H1 (cell line): ENCODE measurements around the gene EYA4. TPM values are rescaled to one million over a fixed set of nuclear protein-coding genes. Genes with fewer than 3 reads are reported as not detected.

ENCODE experiments used
- CTCF ChIA-PET: fragments of 300-600 bp; sonication (Branson Sonifier 250); formaldehyde crosslinking; loops from one replicate; lab custom pipeline; 2021; ENCODE audit not compliant: partially characterized antibody; lab: Charles Lee
- POLR2A ChIA-PET: fragments of 300-600 bp; sonication (Branson Sonifier 250); formaldehyde crosslinking; loops from one replicate; lab custom pipeline; 2021; ENCODE audit warnings: inconsistent platforms; ENCODE audit not compliant: partially characterized antibody; lab: Charles Lee
- DNase-seq, 2 experiments: peaks; one replicate each; pipeline versions ENCODE4 v3.0.0 to v3.0.0-alpha.2; 2010 to 2022; ENCODE audit warnings: low spot score in 2 of 2, low read depth in 1 of 2, mixed read lengths in 1 of 2
- FAIRE-seq: peaks from 2 replicates; lab custom pipeline; 2011; peaks lifted over from hg19 to GRCh38; lab: Jason Lieb, UNC
- H2AFZ ChIP-seq: 2 replicates; pipeline ENCODE4 v1.8.1; 2012; ENCODE audit warnings: low read length, inconsistent platforms
- H2AK5ac ChIP-seq: 2 replicates; pipeline ENCODE4 v1.6.1; 2013; ENCODE audit warnings: low read depth, low read length
- H2BK120ac ChIP-seq: replicated peaks from 2 replicates; pipeline ENCODE3; 2013; ENCODE audit warnings: low read depth, low read length, inconsistent platforms
- H2BK12ac ChIP-seq: 2 replicates; pipeline ENCODE4 v1.6.1; 2013; ENCODE audit warnings: low read depth, low read length
- H2BK15ac ChIP-seq: 2 replicates; pipeline ENCODE4 v1.6.1; 2013; ENCODE audit warnings: low read length
- H2BK20ac ChIP-seq: 2 replicates; pipeline ENCODE4 v1.6.1; 2013; ENCODE audit warnings: low read length
- H2BK5ac ChIP-seq: 2 replicates; pipeline ENCODE4 v1.6.1; 2013; ENCODE audit warnings: low read depth, low read length
- H3K14ac ChIP-seq: 2 replicates; pipeline ENCODE4 v1.6.1; 2013; ENCODE audit warnings: inconsistent platforms; ENCODE audit not compliant: insufficient read length
- H3K18ac ChIP-seq: 2 replicates; pipeline ENCODE4 v1.6.1; 2013; ENCODE audit warnings: low read length; ENCODE audit errors: extremely low read depth
- H3K23ac ChIP-seq: 2 replicates; pipeline ENCODE4 v1.6.1; 2013; ENCODE audit warnings: inconsistent platforms; ENCODE audit not compliant: insufficient read length
- H3K23me2 ChIP-seq: 2 replicates; pipeline ENCODE4 v1.6.1; 2013; ENCODE audit warnings: low read depth, low read length
- H3K27ac ChIP-seq: 2 replicates; pipeline ENCODE4 v1.6.1; 2011; ENCODE audit warnings: low read depth, low read length, inconsistent platforms
- H3K27me3 ChIP-seq, 4 experiments: replicated peaks in 1 of 4; 1 replicate in 1 of 4; 2 replicates in 3 of 4; pipeline versions ENCODE4 v1.6.1 to v1.8.1; 2011 to 2013; ENCODE audit warnings: low read length in 3 of 4, mild to moderate bottlenecking in 3 of 4, inconsistent platforms in 2 of 4, mixed read lengths in 2 of 4, moderate library complexity in 1 of 4; ENCODE audit not compliant: control insufficient read depth in 3 of 4, insufficient read depth in 3 of 4; ENCODE audit errors: extremely low read depth in 1 of 4
- H3K36me3 ChIP-seq, 4 experiments: 2 replicates each; pipeline versions ENCODE4 v1.6.1 to v1.8.1; 2011 to 2013; ENCODE audit warnings: mild to moderate bottlenecking in 4 of 4, low read length in 3 of 4, moderate library complexity in 2 of 4, control low read depth in 1 of 4, inconsistent platforms in 1 of 4; ENCODE audit not compliant: insufficient read depth in 4 of 4, control insufficient read depth in 2 of 4
- H3K4ac ChIP-seq: replicated peaks from 2 replicates; pipeline ENCODE3; 2013; ENCODE audit warnings: low read length, low read depth, mixed read lengths, inconsistent platforms; ENCODE audit not compliant: insufficient read length
- H3K4me1 ChIP-seq, 4 experiments: replicated peaks in 1 of 4; 1 replicate in 1 of 4; 2 replicates in 3 of 4; pipeline versions ENCODE4 v1.6.1 to v1.8.1; 2011 to 2013; ENCODE audit warnings: low read length in 3 of 4, inconsistent platforms in 2 of 4, mixed read lengths in 1 of 4; ENCODE audit not compliant: insufficient read depth in 4 of 4, control insufficient read depth in 3 of 4
- H3K4me2 ChIP-seq, 2 experiments: 2 replicates each; pipeline versions ENCODE4 v1.6.1 to v1.8.1; 2011 to 2013; ENCODE audit warnings: low read depth in 2 of 2, low read length in 2 of 2, control low read depth in 1 of 2, inconsistent platforms in 1 of 2, mild to moderate bottlenecking in 1 of 2; ENCODE audit not compliant: insufficient read depth in 1 of 2
- H3K4me3 ChIP-seq, 4 experiments: fragments of 200-600, 300-600 bp in 1 of 4; sonication (generic), shearing (Covaris generic), sonication (Bioruptor Twin) in 1 of 4; 2 replicates each; pipeline versions ENCODE4 v1.5.1 to v1.8.1; 2011 to 2016; ENCODE audit warnings: low read length in 4 of 4, low read depth in 3 of 4, control low read depth in 2 of 4, inconsistent platforms in 2 of 4, mild to moderate bottlenecking in 2 of 4, mixed read lengths in 1 of 4, moderate library complexity in 1 of 4; ENCODE audit not compliant: insufficient read depth in 2 of 4; ENCODE audit errors: extremely low read depth in 1 of 4
- H3K56ac ChIP-seq: replicated peaks from 2 replicates; pipeline ENCODE3; 2013; ENCODE audit warnings: low read depth, mild to moderate bottlenecking, mixed read lengths, low read length, inconsistent platforms; ENCODE audit not compliant: insufficient read length
- H3K79me1 ChIP-seq: 2 replicates; pipeline ENCODE4 v1.6.1; 2013; ENCODE audit warnings: low read depth, low read length, control low read depth
- H3K79me2 ChIP-seq, 2 experiments: 2 replicates each; pipeline versions ENCODE4 v1.6.1 to v1.8.1; 2012 to 2013; ENCODE audit warnings: low read length in 2 of 2, mild to moderate bottlenecking in 2 of 2, inconsistent platforms in 1 of 2; ENCODE audit not compliant: insufficient read depth in 2 of 2, control insufficient read depth in 1 of 2
- H3K9ac ChIP-seq, 4 experiments: replicated peaks in 1 of 4; 1 replicate in 1 of 4; 2 replicates in 3 of 4; pipeline versions ENCODE4 v1.6.1 to v1.8.1; 2011 to 2013; ENCODE audit warnings: low read depth in 3 of 4, low read length in 3 of 4, control low read depth in 2 of 4, mild to moderate bottlenecking in 2 of 4, moderate library complexity in 2 of 4, inconsistent platforms in 1 of 4; ENCODE audit errors: extremely low read depth in 1 of 4
- H3K9me3 ChIP-seq, 2 experiments: 2 replicates each; pipeline versions ENCODE4 v1.6.1 to v1.8.1; 2012 to 2013; ENCODE audit warnings: mild to moderate bottlenecking in 2 of 2, moderate library complexity in 2 of 2, control low read depth in 1 of 2, inconsistent platforms in 1 of 2, low read depth in 1 of 2, low read length in 1 of 2, mixed read lengths in 1 of 2; ENCODE audit not compliant: insufficient read depth in 2 of 2
- H4K20me1 ChIP-seq, 2 experiments: replicated peaks in 1 of 2; 2 replicates each; pipeline versions ENCODE3 to v1.8.1; 2011 to 2013; ENCODE audit warnings: inconsistent platforms in 2 of 2, low read length in 2 of 2, mild to moderate bottlenecking in 1 of 2; ENCODE audit not compliant: insufficient read depth in 2 of 2, control insufficient read depth in 1 of 2
- H4K5ac ChIP-seq: 2 replicates; pipeline ENCODE4 v1.6.1; 2013; ENCODE audit warnings: low read length, low read depth, mixed read lengths, inconsistent platforms; ENCODE audit not compliant: insufficient read length
- H4K8ac ChIP-seq: 2 replicates; pipeline ENCODE4 v1.8.0; 2013; ENCODE audit warnings: mild to moderate bottlenecking, moderate library complexity, low read length, inconsistent platforms; ENCODE audit not compliant: insufficient read depth; ENCODE audit errors: extremely low read depth
- H4K91ac ChIP-seq: replicated peaks from 2 replicates; pipeline ENCODE3; 2013; ENCODE audit warnings: low read length, mixed read lengths, inconsistent platforms; ENCODE audit not compliant: insufficient read length
- POLR2A ChIP-seq, 2 experiments: IDR thresholded peaks; 1 replicate in 1 of 2; 2 replicates in 1 of 2; pipeline ENCODE4 v1.6.1; 2011; ENCODE audit warnings: low read depth in 2 of 2, low read length in 2 of 2, mild to moderate bottlenecking in 2 of 2; ENCODE audit errors: control extremely low read depth in 1 of 2
- RXRA ChIP-seq: IDR thresholded peaks from 2 replicates; pipeline ENCODE4 v1.6.1; 2011; ENCODE audit warnings: low read depth, mild to moderate bottlenecking, low read length, moderate library complexity; ENCODE audit not compliant: insufficient read depth
- WGBS, 2 experiments: shearing (Covaris generic) in 1 of 2; methylation state at CpG; one replicate each; pipeline versions ENCODE4 v1.1.6 to v1.1.7; 2013 to 2015; ENCODE audit warnings: low lambda C conversion rate in 2 of 2, mixed read lengths in 2 of 2, inconsistent platforms in 1 of 2, low coverage in 1 of 2, missing lambda C conversion rate in 1 of 2; ENCODE audit not compliant: insufficient replicate concordance in 2 of 2, insufficient coverage in 1 of 2, insufficient read length in 1 of 2; ENCODE audit errors: extremely low coverage in 1 of 2, missing lambda C conversion rate in 1 of 2; 5-methylcytosine and 5-hydroxymethylcytosine counted together
- polyA plus RNA-seq, 7 experiments: library from polyadenylated mRNA; depleted of rRNA in 3 of 7; stranded (reverse) in 5 of 7; unstranded in 2 of 7; fragments of >200 nt in 5 of 7; fragments of 200-250 nt in 2 of 7; gene quantifications; 1 replicate in 5 of 7; 2 replicates in 1 of 7; 4 replicates in 1 of 7; pipeline versions ENCODE4 v1.2.1 to v1.2.3, GENCODE V29; 2011 to 2013; ENCODE audit warnings: missing spikeins in 2 of 7, mixed read lengths in 2 of 7
- total RNA-seq: library from RNA; stranded (reverse); fragmentation: NEBNext Ultra II Directional; extraction: Animal tissue kit (Norgen Biotek cat#: 25700); gene quantifications from 2 replicates; pipeline ENCODE4 v1.2.1, GENCODE V29; 2021

EYA4 gene
- total and polyA plus RNA-seq, 2 of the 8 experiments (the other 6 are each of a cell fraction or from before 2014, with no cell fraction given): 0.06 to 0.17 TPM

DNA sequence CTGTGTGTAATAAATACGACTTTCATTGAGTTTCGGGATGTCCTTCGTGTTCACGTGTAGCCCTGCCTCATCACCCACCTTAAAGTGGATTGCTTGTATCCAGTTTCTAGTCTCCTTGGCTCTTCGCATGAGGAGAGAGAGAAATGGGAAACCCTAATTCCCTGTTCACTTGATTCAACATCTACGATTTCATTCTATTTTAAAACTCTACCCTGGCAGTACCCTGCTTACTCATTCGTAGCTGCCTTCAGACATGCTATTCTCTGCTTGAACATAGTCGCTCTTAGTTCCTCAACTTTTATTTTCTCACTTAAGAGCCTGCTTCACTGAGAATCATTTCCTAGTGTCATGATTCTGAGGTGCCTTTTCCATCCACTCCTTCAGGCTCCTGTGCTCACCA, 163.6 kb downstream of the EYA4 start:
- H4K20me1 ChIP-seq: no peaks in the 10 kb centered on the region
- no peak overlapping the region for H3K4ac ChIP-seq
- no peak overlapping the region for H4K8ac ChIP-seq
- CTCF ChIA-PET: no interaction called here
- FAIRE-seq (no peak), DNase-seq (no peak)
- H3K79me1 ChIP-seq: no peaks in the 10 kb centered on the region
- H3K4me2 ChIP-seq: no peak overlapping the region
- no peak overlapping the region for H4K5ac ChIP-seq
- POLR2A ChIA-PET: no interaction called here
- H3K23me2 ChIP-seq: no peaks in the 10 kb centered on the region
- TF ChIP-seq RXRA: no peak
- TF ChIP-seq POLR2A (IDR thresholded peaks at IDR 0.05; ENCODE audit: control extremely low read depth in 1 of 2, low read depth in 2 of 2, low read length in 2 of 2): no peak
- no peaks in the 10 kb centered on the region for H3K9me3 ChIP-seq
- no peak overlapping the region for H3K4me3 ChIP-seq
- H2BK5ac ChIP-seq: no peak overlapping the region
- no peak overlapping the region for H2AFZ ChIP-seq
- H3K18ac ChIP-seq: no peak overlapping the region
- peaks cover 0 to 6% (median 2%) of the 10 kb centered on the region in 4 experiments; a peak in 1 of 7 replicates for H3K4me1 ChIP-seq
- no peak overlapping the region for H2BK15ac ChIP-seq
- H3K56ac ChIP-seq: no peak overlapping the region
- no peak overlapping the region for H3K14ac ChIP-seq
- H3K23ac ChIP-seq: no peak overlapping the region
- no peak overlapping the region for H2AK5ac ChIP-seq
- H3K27ac ChIP-seq: no peak overlapping the region
- no peaks in the 10 kb centered on the region for H3K79me2 ChIP-seq
- no peaks in the 10 kb centered on the region for H3K27me3 ChIP-seq
- no peak overlapping the region for H2BK20ac ChIP-seq
- no peak overlapping the region for H2BK120ac ChIP-seq
- H2BK12ac ChIP-seq: no peak overlapping the region
- no peak overlapping the region for H4K91ac ChIP-seq
- H3K36me3 ChIP-seq: no peaks in the 10 kb centered on the region
- 84% methylated on average over 8 of the region's 8 CpGs; no CpG with 5 or more reads in 1 of the 2 experiments for WGBS, 2 experiments
- H3K9ac ChIP-seq: no peak overlapping the region
